AG09319 (cell line): Measurements from ENCODE around the gene PAIP1.

Experiments
- DNase-seq: peaks from one replicate; pipeline ENCODE4 v3.0.0-alpha.2; 2010; ENCODE audit warnings: low read depth; ENCODE audit errors: extremely low read depth
- TF ChIP-seq, protein P1 (sequence below): IDR thresholded peaks from 2 replicates; pipeline ENCODE4 v1.5.1; 2011; ENCODE audit warnings: low read depth, mild to moderate bottlenecking, inconsistent platforms, low read length, moderate library complexity

Gene PAIP1

DNA sequence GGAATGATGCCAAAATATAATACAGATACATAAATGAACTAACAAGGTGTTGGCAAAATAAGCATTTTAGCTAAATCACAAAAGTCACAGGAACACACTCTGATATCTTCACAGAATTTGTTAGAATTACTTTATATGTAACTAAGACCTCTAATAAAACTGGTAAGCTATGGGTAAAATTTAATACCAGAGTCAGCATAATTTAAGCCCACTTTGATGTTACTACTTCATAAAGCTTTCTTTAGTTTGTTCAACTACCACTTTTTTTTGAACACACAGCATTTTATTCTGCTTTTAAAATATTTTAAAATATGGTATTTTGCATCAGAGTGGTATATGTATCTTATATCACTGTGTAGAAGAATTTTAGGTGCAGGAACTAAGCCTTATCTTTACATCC lies 19.9 kb downstream of the PAIP1 start:
- no peak for DNase-seq
- TF ChIP-seq, protein P1, sequence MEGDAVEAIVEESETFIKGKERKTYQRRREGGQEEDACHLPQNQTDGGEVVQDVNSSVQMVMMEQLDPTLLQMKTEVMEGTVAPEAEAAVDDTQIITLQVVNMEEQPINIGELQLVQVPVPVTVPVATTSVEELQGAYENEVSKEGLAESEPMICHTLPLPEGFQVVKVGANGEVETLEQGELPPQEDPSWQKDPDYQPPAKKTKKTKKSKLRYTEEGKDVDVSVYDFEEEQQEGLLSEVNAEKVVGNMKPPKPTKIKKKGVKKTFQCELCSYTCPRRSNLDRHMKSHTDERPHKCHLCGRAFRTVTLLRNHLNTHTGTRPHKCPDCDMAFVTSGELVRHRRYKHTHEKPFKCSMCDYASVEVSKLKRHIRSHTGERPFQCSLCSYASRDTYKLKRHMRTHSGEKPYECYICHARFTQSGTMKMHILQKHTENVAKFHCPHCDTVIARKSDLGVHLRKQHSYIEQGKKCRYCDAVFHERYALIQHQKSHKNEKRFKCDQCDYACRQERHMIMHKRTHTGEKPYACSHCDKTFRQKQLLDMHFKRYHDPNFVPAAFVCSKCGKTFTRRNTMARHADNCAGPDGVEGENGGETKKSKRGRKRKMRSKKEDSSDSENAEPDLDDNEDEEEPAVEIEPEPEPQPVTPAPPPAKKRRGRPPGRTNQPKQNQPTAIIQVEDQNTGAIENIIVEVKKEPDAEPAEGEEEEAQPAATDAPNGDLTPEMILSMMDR, result no peak

GRCh38 chr5:43533646-43534045 lies 23.2 kb downstream of the PAIP1 start:
- DNase-seq, result no peak
- TF ChIP-seq, protein P1, result no peak

GRCh38 chr5:43530648-43531047 lies 26.2 kb downstream of the PAIP1 start:
- DNase-seq, result no peak
- TF ChIP-seq, protein P1, result no peak

DNA sequence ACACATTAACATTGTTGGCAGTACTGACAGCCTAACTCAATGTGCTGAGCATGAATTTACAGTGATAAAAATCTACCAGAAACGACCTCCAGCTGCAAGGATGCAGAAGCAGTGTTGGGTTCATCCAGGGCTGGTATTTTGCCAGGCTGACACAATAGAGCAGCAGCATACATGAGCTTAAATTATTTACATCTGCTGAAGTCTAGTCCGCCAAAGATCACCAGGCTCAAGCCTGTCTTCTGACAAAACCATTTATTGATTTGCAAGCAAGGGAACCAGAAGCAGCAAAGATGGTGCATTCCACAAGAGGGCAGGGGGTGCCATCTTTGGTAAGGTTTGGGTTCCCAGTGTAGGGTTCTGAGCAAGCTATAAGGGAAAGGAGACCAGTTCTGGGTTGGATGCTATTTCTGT lies 33.2 kb downstream of the PAIP1 start:
- DNase-seq, result peak; percentile 38
- TF ChIP-seq, protein P1, result no peak

GRCh38 chr5:43520615-43521014 lies 36.3 kb downstream of the PAIP1 start:
- DNase-seq, result no peak
- TF ChIP-seq, protein P1, result no peak

DNA sequence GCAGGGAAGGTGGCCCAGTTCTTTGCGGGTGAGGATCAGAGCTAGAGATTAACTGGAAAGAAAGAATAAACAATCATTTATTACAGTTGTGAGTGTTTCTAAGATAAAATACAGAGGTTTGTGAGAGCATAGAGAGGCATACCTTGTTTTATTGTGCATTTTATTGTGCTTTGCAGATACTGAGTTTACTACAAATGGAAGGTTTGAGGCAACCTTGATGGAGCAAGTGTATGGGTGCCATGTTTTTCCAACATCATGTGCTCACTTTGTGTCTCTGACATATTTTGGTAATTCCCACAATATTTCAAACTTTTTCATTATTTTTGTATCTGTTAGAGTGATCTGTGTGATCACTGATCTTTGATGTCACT lies 41.2 kb downstream of the PAIP1 start:
- no peak for DNase-seq
- TF ChIP-seq, protein P1, result no peak

- TF ChIP-seq, protein P1, result no peak; the same call in 1 of the 2 replicates
- DNase-seq, result peak; percentile 86
These were observed 41.8 kb downstream of the PAIP1 start, which contains the start of gene C5orf34 for GRCh38 chr5:43514816-43515677. C5orf34 (minus strand) TSS chr5:43515148; CDS start chr5:43509339, 5,809 bp downstream.
